Gastroesophageal sphincter (tissue), 4 donors: ENCODE measurements around the gene SQSTM1. TPM values are rescaled to one million over a fixed set of nuclear protein-coding genes. Genes with fewer than 3 reads are reported as not detected.

Experiments used
- ATAC-seq: fragments of 150-250 bp; one replicate; pipeline ENCODE4 v1.9.1; 2016; ENCODE audit warnings: mild to moderate bottlenecking, moderate library complexity
- H3K27ac ChIP-seq, 4 donors: fragments of 200-600 bp; sonication (generic) in 3 of 4; 1 replicate in 3 of 4; 2 replicates in 1 of 4; pipeline ENCODE4 v1.5.1; 2016 to 2019
- H3K27me3 ChIP-seq: fragments of 200-600 bp; sonication (generic); one replicate; pipeline ENCODE4 v1.5.1; 2019
- H3K36me3 ChIP-seq, 2 donors: fragments of 200-600 bp; sonication (generic); one replicate each; pipeline ENCODE4 v1.5.1; 2019; ENCODE audit warnings: control low read depth in 1 of 2
- H3K4me1 ChIP-seq, 3 donors: fragments of 200-600 bp; sonication (generic); 1 replicate in 2 of 3; 2 replicates in 1 of 3; pipeline ENCODE4 v1.5.1; 2016 to 2019; ENCODE audit warnings: control low read depth in 2 of 3
- H3K4me3 ChIP-seq, 2 donors: fragments of 200-600 bp; sonication (generic); one replicate each; pipeline ENCODE4 v1.5.1; 2019; ENCODE audit warnings: mild to moderate bottlenecking in 1 of 2, moderate library complexity in 1 of 2
- H3K9me3 ChIP-seq, 3 donors: fragments of 200-600 bp; sonication (generic); one replicate each; pipeline ENCODE4 v1.5.1; 2017 to 2019; ENCODE audit warnings: control low read depth in 2 of 3
- EP300 ChIP-seq: sonication (generic); formaldehyde crosslinking; IDR thresholded peaks from one replicate; pipeline ENCODE4 v1.6.1; 2017; ENCODE audit warnings: antibody characterized with exemption, mild to moderate bottlenecking
- POLR2A ChIP-seq, 2 donors: fragments of 450-650 bp; IDR thresholded peaks; one replicate each; pipeline ENCODE4 v1.6.1; 2017; ENCODE audit warnings: antibody characterized with exemption in 2 of 2, mild to moderate bottlenecking in 2 of 2, moderate library complexity in 1 of 2
- POLR2AphosphoS5 ChIP-seq: sonication (generic); formaldehyde crosslinking; IDR thresholded peaks from one replicate; pipeline ENCODE4 v1.6.1; 2017; ENCODE audit warnings: antibody characterized with exemption
- WGBS, 2 donors: methylation state at CpG; one replicate each; pipeline ENCODE4 v1.1.5; 2018; ENCODE audit warnings: low coverage in 1 of 2; 5-methylcytosine and 5-hydroxymethylcytosine counted together
- total RNA-seq, 4 donors: library from RNA; depleted of rRNA; stranded (reverse); fragments of >200 nt; gene quantifications; one replicate each; pipeline ENCODE4 v1.1.0, GENCODE V29; 2016
- TF ChIP-seq, protein P1 (sequence below), 4 experiments: fragments of 200-600 bp in 2 of 4; fragments of 450-650 bp in 2 of 4; sonication (generic) in 1 of 4; IDR thresholded peaks; one replicate each; pipeline ENCODE4 v1.5.1; 2017 to 2019; ENCODE audit warnings: antibody characterized with exemption in 4 of 4, mild to moderate bottlenecking in 2 of 4, moderate library complexity in 2 of 4

SQSTM1 gene
- total RNA-seq, 4 donors from 2014 or later = 305 to 485 (median 408) TPM

DNA sequence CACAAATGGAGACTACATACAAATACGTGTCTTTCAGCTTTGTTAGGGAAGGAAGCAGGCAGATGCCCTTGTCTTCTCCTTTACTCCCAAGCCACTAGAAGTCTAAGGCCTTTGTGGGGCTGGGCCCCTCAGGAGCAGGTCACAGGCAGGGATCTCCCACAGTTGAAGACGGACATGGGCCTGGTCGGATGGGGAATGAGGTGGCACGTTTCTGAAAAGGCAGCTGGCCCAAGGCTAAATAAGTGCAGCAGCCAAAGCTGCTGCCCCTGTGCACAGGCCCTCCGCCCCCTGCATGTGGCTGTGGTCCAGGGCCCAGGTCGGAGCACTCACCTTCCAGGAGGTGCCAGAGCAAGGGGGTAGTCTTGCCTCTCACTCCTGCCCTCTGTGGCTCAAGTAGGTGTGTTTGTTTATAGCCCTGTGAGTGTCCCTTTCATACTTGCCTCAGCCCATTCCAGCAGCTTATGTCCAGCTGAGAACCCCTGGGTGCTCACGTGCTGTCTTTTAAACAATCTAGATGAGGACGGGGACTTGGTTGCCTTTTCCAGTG is 1.8 kb downstream of the SQSTM1 start:
- peaks cover 0 to 53% of the 10 kb centered on the region in 2 donors for H3K36me3 ChIP-seq

DNA sequence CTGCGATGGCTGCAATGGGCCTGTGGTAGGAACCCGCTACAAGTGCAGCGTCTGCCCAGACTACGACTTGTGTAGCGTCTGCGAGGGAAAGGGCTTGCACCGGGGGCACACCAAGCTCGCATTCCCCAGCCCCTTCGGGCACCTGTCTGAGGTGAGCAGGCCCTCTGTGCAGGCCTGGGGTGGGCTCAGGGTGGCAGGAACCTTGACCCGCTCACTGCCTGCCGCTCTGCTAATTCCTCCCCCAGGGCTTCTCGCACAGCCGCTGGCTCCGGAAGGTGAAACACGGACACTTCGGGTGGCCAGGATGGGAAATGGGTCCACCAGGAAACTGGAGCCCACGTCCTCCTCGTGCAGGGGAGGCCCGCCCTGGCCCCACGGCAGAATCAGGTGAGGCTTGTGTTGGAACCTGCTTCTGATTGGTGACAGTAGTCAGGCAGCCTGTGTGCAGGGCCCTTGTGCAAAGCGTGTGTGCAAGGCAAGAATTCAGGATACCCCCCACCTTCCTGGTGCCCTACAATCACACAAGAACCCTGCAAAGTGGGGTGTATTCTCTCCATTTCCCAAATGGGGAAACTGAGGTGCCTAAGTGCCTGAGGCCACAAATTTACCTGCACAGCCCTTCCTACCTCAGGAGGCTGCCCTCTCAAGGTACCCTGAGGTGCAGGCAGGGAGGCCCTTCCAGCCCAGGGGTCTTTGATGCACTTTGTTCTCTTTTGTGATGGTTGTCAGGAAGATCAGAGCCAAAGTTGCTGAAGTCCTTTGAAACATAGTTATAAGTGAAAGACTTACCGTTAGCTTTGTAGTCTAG is 3.4 kb downstream of the SQSTM1 start:
- no peaks in the 10 kb centered on the region for H3K9me3 ChIP-seq
- peak overlapping the region in 2 of 4 donors; percentile 97 to 99 for H3K27ac ChIP-seq
- TF ChIP-seq, protein P1, sequence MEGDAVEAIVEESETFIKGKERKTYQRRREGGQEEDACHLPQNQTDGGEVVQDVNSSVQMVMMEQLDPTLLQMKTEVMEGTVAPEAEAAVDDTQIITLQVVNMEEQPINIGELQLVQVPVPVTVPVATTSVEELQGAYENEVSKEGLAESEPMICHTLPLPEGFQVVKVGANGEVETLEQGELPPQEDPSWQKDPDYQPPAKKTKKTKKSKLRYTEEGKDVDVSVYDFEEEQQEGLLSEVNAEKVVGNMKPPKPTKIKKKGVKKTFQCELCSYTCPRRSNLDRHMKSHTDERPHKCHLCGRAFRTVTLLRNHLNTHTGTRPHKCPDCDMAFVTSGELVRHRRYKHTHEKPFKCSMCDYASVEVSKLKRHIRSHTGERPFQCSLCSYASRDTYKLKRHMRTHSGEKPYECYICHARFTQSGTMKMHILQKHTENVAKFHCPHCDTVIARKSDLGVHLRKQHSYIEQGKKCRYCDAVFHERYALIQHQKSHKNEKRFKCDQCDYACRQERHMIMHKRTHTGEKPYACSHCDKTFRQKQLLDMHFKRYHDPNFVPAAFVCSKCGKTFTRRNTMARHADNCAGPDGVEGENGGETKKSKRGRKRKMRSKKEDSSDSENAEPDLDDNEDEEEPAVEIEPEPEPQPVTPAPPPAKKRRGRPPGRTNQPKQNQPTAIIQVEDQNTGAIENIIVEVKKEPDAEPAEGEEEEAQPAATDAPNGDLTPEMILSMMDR (IDR thresholded peaks at IDR 0.05) = no peak
- TF ChIP-seq EP300 (no peak), POLR2AphosphoS5 (no peak), POLR2A (IDR thresholded peaks at IDR 0.05) (no peak)
- 57 to 63% methylated on average over 1 of the region's 22 CpGs for WGBS, 2 donors
- no peaks in the 10 kb centered on the region for H3K27me3 ChIP-seq
- ATAC-seq = no peak
- H3K36me3 ChIP-seq = peaks cover 0 to 69% of the 10 kb centered on the region in 2 donors
- peak overlapping the region in 1 of 2 donors; percentile 74 for H3K4me3 ChIP-seq
- H3K4me1 ChIP-seq = peaks cover 5 to 86% (median 38%) of the 10 kb centered on the region in 3 donors

More for the DNA sequence above, 1.8 kb downstream of the SQSTM1 start:
- TF ChIP-seq POLR2AphosphoS5 (no peak), EP300 (no peak), POLR2A (IDR thresholded peaks at IDR 0.05) (no peak)
- TF ChIP-seq, protein P1 (IDR thresholded peaks at IDR 0.05) = no peak
- no peak for ATAC-seq
- Histone ChIP-seq H3K4me1 (peaks cover 5 to 86% (median 48%) of the 10 kb centered on the region in 3 donors), H3K27me3 (no peaks in the 10 kb centered on the region), H3K9me3 (no peaks in the 10 kb centered on the region), H3K4me3 (peak overlapping the region; percentile 74 to 81), H3K27ac (peak overlapping the region in 3 of 4 donors; percentile 97 to 100 (median 99))
- 40% methylated on average over 3 of the region's 8 CpGs; no CpG with 5 or more reads in 1 of the 2 donors for WGBS, 2 donors

DNA sequence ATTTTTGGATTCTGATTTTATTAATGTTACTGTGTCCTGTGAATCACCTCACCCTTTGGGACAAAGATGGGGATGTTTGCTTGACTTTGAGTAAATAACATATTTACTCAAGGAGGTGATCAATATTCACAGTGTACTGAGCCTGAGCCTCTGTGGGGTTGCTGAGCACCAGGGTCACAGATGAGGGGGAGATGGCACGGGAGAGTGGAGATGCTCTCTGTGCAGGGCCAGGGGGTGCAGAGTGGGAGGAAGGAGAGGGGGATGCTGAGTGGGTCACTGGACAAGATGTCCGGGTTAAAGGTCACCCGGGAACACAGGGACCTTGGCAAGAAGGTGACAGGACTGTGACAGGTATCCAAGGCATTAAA is 4.0 kb downstream of the SQSTM1 start:
- Histone ChIP-seq H3K9me3 (no peaks in the 10 kb centered on the region), H3K27ac (peak overlapping the region in 2 of 4 donors; percentile 15 to 97), H3K36me3 (peaks cover 0 to 75% of the 10 kb centered on the region in 2 donors), H3K27me3 (no peaks in the 10 kb centered on the region), H3K4me1 (peaks cover 3 to 85% (median 32%) of the 10 kb centered on the region in 3 donors), H3K4me3 (peak overlapping the region in 1 of 2 donors; percentile 74)
- TF ChIP-seq POLR2AphosphoS5 (no peak), EP300 (no peak), POLR2A (IDR thresholded peaks at IDR 0.05) (no peak)
- TF ChIP-seq, protein P1 (IDR thresholded peaks at IDR 0.05) = no peak
- 69 to 70% methylated on average over 2 to 3 of the region's 3 CpGs for WGBS, 2 donors
- no peak for ATAC-seq

DNA sequence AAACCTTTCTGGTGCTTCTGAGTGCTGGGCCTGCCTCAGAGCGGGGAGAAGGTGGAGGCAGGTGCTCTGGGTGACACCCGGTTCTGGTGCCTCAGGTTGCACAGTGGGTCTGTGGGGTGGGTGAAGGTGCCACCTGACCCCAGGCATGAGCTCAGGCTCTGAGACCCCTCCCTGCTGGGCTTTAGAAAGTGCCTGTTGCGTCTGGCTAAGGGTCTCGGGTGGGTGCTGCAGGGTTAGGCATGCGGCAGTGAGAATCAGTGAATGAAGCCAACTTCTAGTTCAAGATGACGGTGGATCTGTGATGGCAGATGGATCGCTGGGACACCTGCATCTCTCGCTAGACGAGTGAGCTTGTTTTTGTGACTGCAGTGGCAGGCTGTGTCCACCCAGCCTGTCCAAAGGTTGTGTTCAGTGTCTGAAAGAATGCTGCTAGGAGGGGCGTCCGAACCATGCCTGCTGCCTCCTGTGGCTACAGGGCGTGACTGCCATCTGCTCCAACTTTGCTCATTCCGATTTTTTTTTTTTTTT is 5.0 kb downstream of the SQSTM1 start:
- no peaks in the 10 kb centered on the region for H3K9me3 ChIP-seq
- H3K36me3 ChIP-seq = peaks cover 0 to 85% of the 10 kb centered on the region in 2 donors
- H3K27ac ChIP-seq = no peak overlapping the region
- H3K27me3 ChIP-seq = no peaks in the 10 kb centered on the region
- peaks cover 3 to 82% (median 27%) of the 10 kb centered on the region in 3 donors for H3K4me1 ChIP-seq
- no peak for TF ChIP-seq EP300
- TF ChIP-seq, protein P1 (IDR thresholded peaks at IDR 0.05) = peak in 1 of 4 experiments; percentile 4
- 45 to 67% methylated on average over 6 to 8 of the region's 13 CpGs for WGBS, 2 donors
- H3K4me3 ChIP-seq = no peak overlapping the region
- no peak for ATAC-seq
